K562 (cell line): ENCODE results near the gene PRF1. TPM values are rescaled to one million over a fixed set of nuclear protein-coding genes. Genes with fewer than 3 reads are reported as not detected.

Source experiments
- GABPB2 ChIP-seq: fragments of 250-450 bp; sonication (Bioruptor Pico); conservative IDR thresholded peaks from 2 replicates; pipeline ENCODE4 v1.5.1; 2021; ENCODE audit warnings: mild to moderate bottlenecking
- JUND ChIP-seq, 2 experiments: IDR thresholded peaks; 2 replicates in 1 of 2; 3 replicates in 1 of 2; pipeline ENCODE4 v1.6.1; 2011; ENCODE audit warnings: borderline replicate concordance in 2 of 2, low read depth in 2 of 2, low read length in 2 of 2, improper control_type of control experiment in 1 of 2, missing biosample characterization in 1 of 2, missing genetic modification characterization in 1 of 2, missing genetic modification reagents in 1 of 2
- SMARCA4 ChIP-seq: fragments of 450-650 bp; IDR thresholded peaks from 2 replicates; pipeline ENCODE4 v1.6.1; 2016
- SRF ChIP-seq, 2 experiments: fragments of 250-450, 450-650 bp in 1 of 2; sonication (Bioruptor Pico) in 1 of 2; sonication (generic) in 1 of 2; formaldehyde crosslinking; IDR thresholded peaks; 2 replicates each; pipeline versions ENCODE4 v1.5.0 to v1.5.1; 2020 to 2022; ENCODE audit warnings: mild to moderate bottlenecking in 1 of 2, missing genetic modification reagents in 1 of 2
- ZBTB7A ChIP-seq: IDR thresholded peaks from 2 replicates; pipeline ENCODE4 v1.6.1; 2011; ENCODE audit warnings: low read depth, mild to moderate bottlenecking, low read length, moderate library complexity, borderline replicate concordance; ENCODE audit not compliant: control insufficient read depth
- ZKSCAN1 ChIP-seq: fragments of 150-350 bp; IDR thresholded peaks from 2 replicates; pipeline ENCODE4 v1.6.1; 2016; ENCODE audit warnings: low read depth, low read length
- ZNF316 ChIP-seq: fragments of 450-650 bp; IDR thresholded peaks from 2 replicates; pipeline ENCODE4 v1.6.1; 2016
- polyA plus RNA-seq, 8 experiments: library from polyadenylated mRNA; depleted of rRNA in 4 of 8; stranded (reverse) in 5 of 8; unstranded in 3 of 8; fragments of >200 nt; fragmentation: Nextera tagmentation in 2 of 8; fragmentation: Illumina TruSeq in 1 of 8; extraction: Ambion mirVana in 2 of 8; extraction: Trizol in 1 of 8; gene quantifications; 2 replicates each; pipeline versions ENCODE4 v1.2.1 to v1.2.3, GENCODE V29; 2011 to 2014; ENCODE audit warnings: inconsistent platforms in 1 of 8, missing spikeins in 1 of 8
- total RNA-seq, 7 experiments: library from RNA; depleted of rRNA in 6 of 7; stranded (reverse); fragments of >200 nt in 6 of 7; fragmentation: Illumina TruSeq in 2 of 7; extraction: Trizol in 2 of 7; gene quantifications; 2 replicates each; pipeline versions ENCODE4 v1.2.1 to v1.2.3, GENCODE V29; 2011 to 2021; ENCODE audit warnings: low replicate concordance in 1 of 7
- TF ChIP-seq, protein P1 (sequence below), 2 experiments: fragments of 450-650 bp in 1 of 2; sonication (generic) in 1 of 2; formaldehyde crosslinking in 1 of 2; IDR thresholded peaks; 2 replicates each; pipeline versions ENCODE4 v1.7.1 to v1.9.0; 2016 to 2022; ENCODE audit warnings: inconsistent platforms in 1 of 2, mild to moderate bottlenecking in 1 of 2, missing genetic modification reagents in 1 of 2
- TF ChIP-seq, protein P2 (sequence below): sonication (generic); formaldehyde crosslinking; IDR thresholded peaks from 2 replicates; pipeline ENCODE4 v1.8.1; 2023; ENCODE audit warnings: missing genetic modification reagents, mild to moderate bottlenecking, borderline replicate concordance
- TF ChIP-seq, protein P3 (sequence below): fragments of 250-450 bp; sonication (Bioruptor Pico); IDR thresholded peaks from 2 replicates; pipeline ENCODE4 v1.4.0; 2020; ENCODE audit warnings: mild to moderate bottlenecking, moderate library complexity

Gene PRF1
- total and polyA plus RNA-seq, 9 of the 15 experiments (the other 6 are each of a cell fraction or from before 2014, with no cell fraction given): 3.8 to 8.6 (median 6.3) TPM

DNA sequence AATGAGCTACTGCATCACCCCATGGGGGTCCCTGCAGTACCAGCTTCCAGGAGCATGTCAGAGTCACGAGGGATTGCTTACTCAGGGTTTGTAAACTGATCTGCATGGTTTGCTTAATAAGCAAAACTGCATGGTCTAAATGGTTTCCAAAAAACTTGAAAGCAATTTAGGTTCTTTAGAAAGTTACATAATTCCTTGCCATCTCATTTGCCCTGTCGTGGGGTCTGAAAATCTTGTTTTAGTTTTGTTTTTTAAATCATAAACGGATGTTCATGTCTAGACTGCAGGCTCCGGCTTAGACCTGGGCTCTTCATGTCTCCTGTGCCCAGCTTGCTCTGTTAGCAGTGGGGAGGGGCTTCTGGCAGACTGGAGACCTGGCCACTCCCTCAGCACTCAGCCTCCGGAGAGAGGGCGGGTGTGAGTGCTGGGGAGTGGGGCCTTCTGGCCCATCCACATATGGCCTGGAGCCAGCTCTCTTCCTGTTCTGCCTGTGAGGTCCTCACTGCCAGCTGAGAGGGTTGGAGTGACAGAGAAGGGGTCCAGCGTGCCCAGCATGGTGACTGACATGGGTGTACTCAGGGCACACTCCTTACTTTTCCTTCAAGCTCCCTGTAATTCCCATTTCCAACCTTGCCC lies 17.5 kb downstream of the PRF1 start (continued):
- TF ChIP-seq, protein P1, sequence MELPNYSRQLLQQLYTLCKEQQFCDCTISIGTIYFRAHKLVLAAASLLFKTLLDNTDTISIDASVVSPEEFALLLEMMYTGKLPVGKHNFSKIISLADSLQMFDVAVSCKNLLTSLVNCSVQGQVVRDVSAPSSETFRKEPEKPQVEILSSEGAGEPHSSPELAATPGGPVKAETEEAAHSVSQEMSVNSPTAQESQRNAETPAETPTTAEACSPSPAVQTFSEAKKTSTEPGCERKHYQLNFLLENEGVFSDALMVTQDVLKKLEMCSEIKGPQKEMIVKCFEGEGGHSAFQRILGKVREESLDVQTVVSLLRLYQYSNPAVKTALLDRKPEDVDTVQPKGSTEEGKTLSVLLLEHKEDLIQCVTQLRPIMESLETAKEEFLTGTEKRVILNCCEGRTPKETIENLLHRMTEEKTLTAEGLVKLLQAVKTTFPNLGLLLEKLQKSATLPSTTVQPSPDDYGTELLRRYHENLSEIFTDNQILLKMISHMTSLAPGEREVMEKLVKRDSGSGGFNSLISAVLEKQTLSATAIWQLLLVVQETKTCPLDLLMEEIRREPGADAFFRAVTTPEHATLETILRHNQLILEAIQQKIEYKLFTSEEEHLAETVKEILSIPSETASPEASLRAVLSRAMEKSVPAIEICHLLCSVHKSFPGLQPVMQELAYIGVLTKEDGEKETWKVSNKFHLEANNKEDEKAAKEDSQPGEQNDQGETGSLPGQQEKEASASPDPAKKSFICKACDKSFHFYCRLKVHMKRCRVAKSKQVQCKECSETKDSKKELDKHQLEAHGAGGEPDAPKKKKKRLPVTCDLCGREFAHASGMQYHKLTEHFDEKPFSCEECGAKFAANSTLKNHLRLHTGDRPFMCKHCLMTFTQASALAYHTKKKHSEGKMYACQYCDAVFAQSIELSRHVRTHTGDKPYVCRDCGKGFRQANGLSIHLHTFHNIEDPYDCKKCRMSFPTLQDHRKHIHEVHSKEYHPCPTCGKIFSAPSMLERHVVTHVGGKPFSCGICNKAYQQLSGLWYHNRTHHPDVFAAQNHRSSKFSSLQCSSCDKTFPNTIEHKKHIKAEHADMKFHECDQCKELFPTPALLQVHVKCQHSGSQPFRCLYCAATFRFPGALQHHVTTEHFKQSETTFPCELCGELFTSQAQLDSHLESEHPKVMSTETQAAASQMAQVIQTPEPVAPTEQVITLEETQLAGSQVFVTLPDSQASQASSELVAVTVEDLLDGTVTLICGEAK (IDR thresholded peaks at IDR 0.05): no peak
- TF ChIP-seq, protein P1 (CRISPR knock-in tag; IDR thresholded peaks at IDR 0.05): no peak
- TF ChIP-seq, protein P2, sequence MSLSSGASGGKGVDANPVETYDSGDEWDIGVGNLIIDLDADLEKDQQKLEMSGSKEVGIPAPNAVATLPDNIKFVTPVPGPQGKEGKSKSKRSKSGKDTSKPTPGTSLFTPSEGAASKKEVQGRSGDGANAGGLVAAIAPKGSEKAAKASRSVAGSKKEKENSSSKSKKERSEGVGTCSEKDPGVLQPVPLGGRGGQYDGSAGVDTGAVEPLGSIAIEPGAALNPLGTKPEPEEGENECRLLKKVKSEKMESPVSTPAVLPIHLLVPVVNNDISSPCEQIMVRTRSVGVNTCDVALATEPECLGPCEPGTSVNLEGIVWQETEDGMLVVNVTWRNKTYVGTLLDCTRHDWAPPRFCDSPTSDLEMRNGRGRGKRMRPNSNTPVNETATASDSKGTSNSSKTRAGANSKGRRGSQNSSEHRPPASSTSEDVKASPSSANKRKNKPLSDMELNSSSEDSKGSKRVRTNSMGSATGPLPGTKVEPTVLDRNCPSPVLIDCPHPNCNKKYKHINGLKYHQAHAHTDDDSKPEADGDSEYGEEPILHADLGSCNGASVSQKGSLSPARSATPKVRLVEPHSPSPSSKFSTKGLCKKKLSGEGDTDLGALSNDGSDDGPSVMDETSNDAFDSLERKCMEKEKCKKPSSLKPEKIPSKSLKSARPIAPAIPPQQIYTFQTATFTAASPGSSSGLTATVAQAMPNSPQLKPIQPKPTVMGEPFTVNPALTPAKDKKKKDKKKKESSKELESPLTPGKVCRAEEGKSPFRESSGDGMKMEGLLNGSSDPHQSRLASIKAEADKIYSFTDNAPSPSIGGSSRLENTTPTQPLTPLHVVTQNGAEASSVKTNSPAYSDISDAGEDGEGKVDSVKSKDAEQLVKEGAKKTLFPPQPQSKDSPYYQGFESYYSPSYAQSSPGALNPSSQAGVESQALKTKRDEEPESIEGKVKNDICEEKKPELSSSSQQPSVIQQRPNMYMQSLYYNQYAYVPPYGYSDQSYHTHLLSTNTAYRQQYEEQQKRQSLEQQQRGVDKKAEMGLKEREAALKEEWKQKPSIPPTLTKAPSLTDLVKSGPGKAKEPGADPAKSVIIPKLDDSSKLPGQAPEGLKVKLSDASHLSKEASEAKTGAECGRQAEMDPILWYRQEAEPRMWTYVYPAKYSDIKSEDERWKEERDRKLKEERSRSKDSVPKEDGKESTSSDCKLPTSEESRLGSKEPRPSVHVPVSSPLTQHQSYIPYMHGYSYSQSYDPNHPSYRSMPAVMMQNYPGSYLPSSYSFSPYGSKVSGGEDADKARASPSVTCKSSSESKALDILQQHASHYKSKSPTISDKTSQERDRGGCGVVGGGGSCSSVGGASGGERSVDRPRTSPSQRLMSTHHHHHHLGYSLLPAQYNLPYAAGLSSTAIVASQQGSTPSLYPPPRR (CRISPR knock-in tag): no peak
- no peak for TF ChIP-seq JUND (IDR thresholded peaks at IDR 0.05; ENCODE audit: borderline replicate concordance, low read depth, low read length)
- no peak for TF ChIP-seq JUND (tag; IDR thresholded peaks at IDR 0.05; ENCODE audit: borderline replicate concordance, low read depth, low read length)
- TF ChIP-seq ZBTB7A: peak; percentile 54; the same call in 1 of the 2 replicates
- peak; percentile 80 for TF ChIP-seq ZNF316
- TF ChIP-seq SMARCA4: no peak
- TF ChIP-seq, protein P3, sequence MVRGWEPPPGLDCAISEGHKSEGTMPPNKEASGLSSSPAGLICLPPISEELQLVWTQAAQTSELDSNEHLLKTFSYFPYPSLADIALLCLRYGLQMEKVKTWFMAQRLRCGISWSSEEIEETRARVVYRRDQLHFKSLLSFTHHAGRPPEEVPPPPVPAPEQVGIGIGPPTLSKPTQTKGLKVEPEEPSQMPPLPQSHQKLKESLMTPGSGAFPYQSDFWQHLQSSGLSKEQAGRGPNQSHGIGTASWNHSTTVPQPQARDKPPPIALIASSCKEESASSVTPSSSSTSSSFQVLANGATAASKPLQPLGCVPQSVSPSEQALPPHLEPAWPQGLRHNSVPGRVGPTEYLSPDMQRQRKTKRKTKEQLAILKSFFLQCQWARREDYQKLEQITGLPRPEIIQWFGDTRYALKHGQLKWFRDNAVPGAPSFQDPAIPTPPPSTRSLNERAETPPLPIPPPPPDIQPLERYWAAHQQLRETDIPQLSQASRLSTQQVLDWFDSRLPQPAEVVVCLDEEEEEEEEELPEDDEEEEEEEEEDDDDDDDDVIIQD (CRISPR knock-in tag): no peak
- no peak for TF ChIP-seq ZKSCAN1
- TF ChIP-seq GABPB2: no peak
- TF ChIP-seq SRF (CRISPR knock-in tag; IDR thresholded peaks at IDR 0.05): peak in 1 of 2 experiments; percentile 93; a peak in 2 of 4 replicates
